BE2C (cell line): ENCODE results near the gene SHISA7.
A peak's percentile ranks its signal among the peaks of the same experiment; 100 is the strongest.

Experiments used
- DNase-seq: peaks from one replicate; pipeline ENCODE4 v3.0.0-alpha.2; 2020
- H3K27me3 ChIP-seq: fragments of 250-450 bp; sonication (Bioruptor Pico); 2 replicates; pipeline ENCODE4 v1.5.1; 2020; ENCODE audit warnings: mild to moderate bottlenecking
- H3K36me3 ChIP-seq: fragments of 250-450 bp; sonication (Bioruptor Pico); 2 replicates; pipeline ENCODE4 v1.5.1; 2020; ENCODE audit warnings: mild to moderate bottlenecking
- H3K4me1 ChIP-seq: fragments of 250-450 bp; sonication (Bioruptor Pico); 2 replicates; pipeline ENCODE4 v1.5.1; 2020
- H3K4me3 ChIP-seq: 2 replicates; pipeline ENCODE4 v1.5.1; 2011; ENCODE audit warnings: low read depth, low read length
- H3K9me3 ChIP-seq: fragments of 250-450 bp; sonication (Bioruptor Pico); 2 replicates; pipeline ENCODE4 v1.5.1; 2020
- CTCF ChIP-seq: IDR thresholded peaks from 2 replicates; pipeline ENCODE4 v1.5.1; 2012; ENCODE audit warnings: mild to moderate bottlenecking, low read depth, low read length

The SHISA7 gene

GRCh38 chr19:55442372-55442961 lies 633 bp downstream of the SHISA7 start:
- Histone ChIP-seq H3K4me1 (no peaks in the 10 kb centered on the region), H3K36me3 (no peaks in the 10 kb centered on the region), H3K9me3 (no peaks in the 10 kb centered on the region), H3K27me3 (peaks cover 62% of the 10 kb centered on the region), H3K4me3 (no peak overlapping the region)
- no peak for TF ChIP-seq CTCF
- no peak for DNase-seq

DNA sequence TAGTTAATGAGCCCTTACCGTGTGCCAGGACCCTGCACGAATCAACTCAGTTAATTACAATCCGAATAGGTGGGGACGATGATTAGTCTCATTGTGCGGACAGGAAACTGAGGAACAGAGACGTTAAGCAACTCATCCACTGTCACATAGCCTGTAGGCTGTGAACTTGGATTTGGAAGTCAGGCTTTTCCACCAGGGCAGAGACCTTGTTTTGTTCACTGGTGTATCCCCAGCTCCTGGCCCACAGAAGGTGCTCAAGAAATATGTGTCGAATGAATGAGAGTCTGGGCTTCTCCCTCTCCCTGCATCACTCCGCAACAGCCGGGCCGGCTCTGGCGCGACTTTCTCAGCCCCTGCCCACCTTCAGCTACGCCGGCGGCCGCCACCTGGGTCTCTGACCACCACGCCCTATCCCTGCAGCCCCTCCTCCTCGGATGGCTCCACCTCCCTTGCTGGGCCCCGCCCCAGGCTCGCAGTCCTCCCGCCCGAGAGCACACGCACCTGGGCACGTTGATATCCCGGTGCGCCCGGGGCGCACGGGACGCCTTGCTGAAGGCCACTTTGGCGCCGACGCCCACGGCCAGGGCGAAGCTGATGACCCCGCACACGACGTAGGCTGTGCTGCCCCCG lies 1.3 kb downstream of the SHISA7 start:
- no peaks in the 10 kb centered on the region for H3K9me3 ChIP-seq
- no peak for TF ChIP-seq CTCF
- no peak for DNase-seq
- no peaks in the 10 kb centered on the region for H3K4me1 ChIP-seq
- no peak overlapping the region for H3K4me3 ChIP-seq
- H3K36me3 ChIP-seq: no peaks in the 10 kb centered on the region
- H3K27me3 ChIP-seq: peaks cover 56% of the 10 kb centered on the region

DNA sequence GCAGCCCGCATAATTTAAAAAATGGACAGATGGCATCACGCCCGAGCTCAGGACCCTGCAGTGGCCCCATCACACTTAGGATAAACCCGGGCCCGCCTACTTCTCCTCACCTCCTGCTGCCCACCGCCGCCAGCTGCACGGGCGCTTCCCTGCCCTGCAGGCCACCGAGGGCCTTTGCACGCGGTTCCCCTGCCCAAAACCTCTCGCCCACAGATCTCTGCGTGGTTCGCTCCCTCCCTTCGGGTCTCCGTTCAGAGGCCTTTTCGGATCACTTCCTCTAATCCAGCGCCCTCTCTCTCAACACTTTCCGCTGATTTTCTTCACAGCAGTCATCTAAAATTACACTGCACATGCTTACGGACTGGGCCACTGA lies 1.8 kb downstream of the SHISA7 start:
- Histone ChIP-seq H3K4me1 (no peaks in the 10 kb centered on the region), H3K27me3 (peaks cover 53% of the 10 kb centered on the region), H3K36me3 (no peaks in the 10 kb centered on the region), H3K9me3 (no peaks in the 10 kb centered on the region), H3K4me3 (no peak overlapping the region)
- TF ChIP-seq CTCF: no peak
- no peak for DNase-seq

GRCh38 chr19:55440411-55441105 lies 2.5 kb downstream of the SHISA7 start:
- peak; percentile 73 for DNase-seq
- H3K27me3 ChIP-seq: peaks cover 51% of the 10 kb centered on the region
- no peaks in the 10 kb centered on the region for H3K9me3 ChIP-seq
- no peaks in the 10 kb centered on the region for H3K36me3 ChIP-seq
- no peaks in the 10 kb centered on the region for H3K4me1 ChIP-seq
- TF ChIP-seq CTCF: no peak
- H3K4me3 ChIP-seq: peak overlapping the region; percentile 63

GRCh38 chr19:55439052-55439451 lies 4.0 kb downstream of the SHISA7 start:
- H3K4me3 ChIP-seq: no peak overlapping the region
- no peaks in the 10 kb centered on the region for H3K4me1 ChIP-seq
- no peak for TF ChIP-seq CTCF
- no peaks in the 10 kb centered on the region for H3K36me3 ChIP-seq
- H3K9me3 ChIP-seq: no peaks in the 10 kb centered on the region
- DNase-seq: no peak
- H3K27me3 ChIP-seq: peaks cover 36% of the 10 kb centered on the region

- no peak for TF ChIP-seq CTCF
- H3K4me3 ChIP-seq: no peak overlapping the region
- H3K36me3 ChIP-seq: no peaks in the 10 kb centered on the region
- H3K27me3 ChIP-seq: peaks cover 22% of the 10 kb centered on the region
- no peak for DNase-seq
- H3K9me3 ChIP-seq: no peaks in the 10 kb centered on the region
- H3K4me1 ChIP-seq: no peaks in the 10 kb centered on the region
These were observed 5.7 kb downstream of the SHISA7 start for GRCh38 chr19:55437410-55437809.
